ENCODE measurements around the gene KMT2C.

GRCh38 chr7:152403726-152404125 is 32.1 kb downstream of the KMT2C start:
- TF ChIP-seq CTCF (IDR thresholded peaks at IDR 0.05): no peak
- TF ChIP-seq ZFX (IDR thresholded peaks at IDR 0.05; ENCODE audit: borderline replicate concordance): no peak
